Activated effector memory CD4-positive, alpha-beta T cell treated with anti-CD3 and anti-CD28 coated beads, Interleukin-2, amount 50 U/mL, for 16 hours (primary cell): ENCODE measurements around the gene ZNRF2.
"Not testable (repeated sequence)": the region's sequence is repeated elsewhere in the genome, so short reads cannot be mapped to it uniquely, and the experiment has no call there.

ENCODE experiments used
- DNase-seq: peaks from one replicate; pipeline ENCODE4 v3.0.0-alpha.2; 2020

ZNRF2 gene

DNA sequence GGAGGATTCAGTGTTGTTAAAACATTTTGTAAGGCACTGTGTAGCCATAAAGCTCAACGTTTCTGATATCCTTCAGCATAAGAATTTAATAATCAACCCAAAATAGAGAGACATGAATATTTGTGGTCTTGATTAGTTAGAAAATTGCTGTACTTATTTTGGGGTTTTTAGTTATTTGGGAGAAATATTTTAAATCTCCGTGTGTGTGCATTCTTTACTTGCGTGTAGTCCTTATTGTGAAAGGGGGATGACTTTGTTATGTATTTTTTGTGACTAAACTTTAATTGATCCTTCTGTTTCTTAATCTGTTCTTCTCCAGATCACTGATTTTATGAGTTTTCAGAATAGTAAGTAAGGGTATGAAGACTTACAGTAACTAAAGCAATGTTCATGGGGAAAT lies 81.2 kb downstream of the ZNRF2 start:
- no peak for DNase-seq

DNA sequence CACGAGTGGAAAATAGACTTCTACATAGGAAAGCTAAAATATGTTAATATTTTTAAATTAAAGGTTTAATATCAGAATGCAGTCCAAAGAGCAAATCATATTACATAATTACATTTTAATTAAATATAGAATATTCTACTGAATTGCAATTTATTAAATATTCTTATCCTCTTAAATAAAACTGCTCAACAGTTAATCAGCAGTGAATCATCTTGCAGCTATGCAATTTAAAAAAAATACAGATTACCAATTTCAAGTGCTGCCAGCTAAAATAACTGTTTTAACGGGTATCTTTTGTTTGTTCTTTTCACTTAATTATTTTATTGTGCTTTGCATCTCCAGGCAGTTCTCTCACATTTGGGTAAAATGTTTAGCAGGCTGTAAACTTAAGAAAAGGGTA lies 82.2 kb downstream of the ZNRF2 start:
- no peak for DNase-seq

DNA sequence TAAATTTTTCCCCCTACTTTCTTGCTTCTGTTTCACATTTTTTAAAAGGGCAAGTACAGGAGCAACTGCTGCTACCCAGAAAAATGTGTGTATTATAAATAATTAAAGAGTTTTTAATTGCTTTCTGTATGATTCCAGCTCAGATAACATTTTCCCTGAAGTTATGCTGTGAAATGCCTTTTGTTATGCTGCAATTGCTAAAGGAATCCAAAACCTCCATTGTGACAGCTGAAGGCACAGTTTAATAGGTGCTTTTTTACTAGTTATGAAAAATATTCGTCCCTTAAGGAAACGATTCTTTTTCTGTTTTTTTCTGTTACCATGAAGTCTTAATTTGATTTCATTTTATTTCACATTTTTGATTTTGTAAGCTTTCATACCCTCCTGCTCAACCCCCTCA lies 83.2 kb downstream of the ZNRF2 start:
- no peak for DNase-seq

DNA sequence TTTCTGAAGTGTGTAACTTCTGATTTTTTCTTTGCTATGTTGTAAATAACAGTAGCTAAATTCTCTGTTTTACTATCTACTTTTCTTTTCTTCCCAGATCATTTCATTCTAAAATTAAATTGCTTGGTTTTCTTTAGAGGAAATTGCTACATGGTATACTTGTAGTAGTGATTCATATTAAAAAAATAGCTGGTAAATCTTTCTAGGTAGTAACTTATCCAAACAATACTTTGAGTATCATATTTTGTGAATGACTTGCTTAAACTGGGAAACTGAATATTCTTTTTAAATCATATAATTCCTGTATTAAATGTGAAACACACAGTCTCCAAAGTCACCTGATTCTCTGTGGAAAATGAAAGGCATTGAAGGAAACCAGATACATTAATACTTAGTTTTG lies 85.5 kb downstream of the ZNRF2 start:
- no peak for DNase-seq

DNA sequence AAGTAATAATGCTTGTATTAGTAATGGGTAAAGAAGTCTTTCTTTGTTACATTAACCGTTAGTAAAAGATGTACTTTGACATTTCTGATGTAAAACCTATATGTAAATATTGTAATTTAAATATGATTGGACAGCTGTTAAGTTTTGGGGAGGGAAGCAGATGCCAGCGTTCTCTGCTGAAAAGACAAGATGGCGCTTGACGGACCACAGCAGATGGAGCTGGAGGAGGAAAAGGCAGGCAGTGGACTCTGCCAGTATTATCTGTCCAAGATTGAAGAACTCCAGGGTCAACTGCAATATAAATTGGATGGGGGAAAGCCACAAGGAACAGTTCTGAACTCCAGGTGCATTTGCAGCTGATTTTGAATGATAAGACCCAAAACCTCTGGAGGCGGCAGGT lies 86.9 kb downstream of the ZNRF2 start:
- no peak for DNase-seq

DNA sequence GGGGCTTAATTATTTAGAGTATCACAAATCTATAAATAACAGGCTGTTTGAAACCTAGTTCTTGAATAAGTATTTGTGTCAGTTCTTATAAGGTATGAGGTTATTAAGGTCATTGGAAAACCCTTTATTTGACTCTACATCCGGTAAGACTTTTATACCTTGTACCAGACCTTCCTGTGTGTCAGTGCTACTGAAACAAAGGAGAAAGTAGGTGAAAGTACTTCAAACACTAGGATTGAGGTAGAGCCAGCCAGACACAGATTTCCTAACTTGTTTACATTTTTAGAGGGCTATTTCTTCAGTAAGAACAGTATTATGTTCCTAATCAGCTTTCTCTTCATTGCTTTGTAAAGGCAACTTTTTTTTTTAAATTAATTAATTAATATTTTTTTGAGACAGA lies 93.9 kb downstream of the ZNRF2 start:
- DNase-seq, result no peak

DNA sequence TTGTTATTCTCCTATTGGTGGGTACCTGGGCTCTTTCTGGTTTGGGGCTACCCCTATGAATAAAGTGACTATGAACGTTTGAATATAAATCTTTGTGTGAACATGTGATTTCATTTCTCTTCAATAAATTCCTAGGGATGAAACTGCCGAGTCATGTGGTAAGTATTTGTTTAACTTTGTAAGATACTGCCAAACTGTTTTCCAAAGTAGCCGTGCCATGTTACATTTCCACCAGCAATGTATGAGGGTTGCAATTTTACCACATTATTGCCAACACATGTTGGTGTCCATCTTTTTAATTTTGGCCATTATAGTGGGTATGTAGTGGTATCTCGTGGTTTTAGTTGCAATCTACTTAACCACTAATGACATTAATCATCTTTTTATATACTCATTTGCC lies 94.7 kb downstream of the ZNRF2 start:
- no peak for DNase-seq

DNA sequence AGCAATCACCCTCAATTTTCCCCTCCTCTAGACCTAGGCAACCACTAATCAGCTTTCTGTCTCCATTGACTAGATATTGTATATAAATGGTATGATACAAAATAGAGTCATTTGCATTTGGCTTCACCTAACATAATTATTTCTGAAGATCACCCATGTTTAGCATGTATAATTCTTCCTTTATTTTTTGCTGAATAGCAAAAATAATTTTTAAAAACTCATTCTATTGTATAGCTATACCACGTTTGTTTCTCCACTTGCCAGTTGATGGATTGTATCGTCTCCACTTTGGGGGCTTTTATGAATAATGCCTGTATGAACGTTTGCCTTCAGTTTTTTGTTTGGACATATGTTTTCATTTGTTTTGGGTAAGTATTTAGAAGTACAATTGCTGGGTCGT lies 95.3 kb downstream of the ZNRF2 start:
- no peak for DNase-seq

DNA sequence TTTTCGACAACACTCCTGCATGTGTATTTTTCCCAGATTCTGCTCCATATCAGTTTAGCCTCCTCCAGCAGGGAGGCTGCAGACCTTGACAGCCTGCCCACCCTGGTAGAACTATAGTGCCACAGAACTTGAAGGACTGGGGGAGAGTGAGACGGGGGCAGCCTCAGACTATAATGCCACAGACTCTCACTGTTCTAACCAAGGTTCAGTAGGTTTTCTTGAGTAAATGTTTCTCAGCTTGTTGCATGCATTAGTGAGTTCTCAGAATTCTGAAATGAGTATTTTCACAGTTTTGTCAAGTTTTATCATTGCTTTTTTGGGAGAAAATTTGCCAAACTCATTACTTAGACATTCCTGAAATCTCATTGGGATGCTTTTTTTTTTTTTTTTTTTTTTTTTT lies 95.9 kb downstream of the ZNRF2 start:
- DNase-seq, result no peak

DNA sequence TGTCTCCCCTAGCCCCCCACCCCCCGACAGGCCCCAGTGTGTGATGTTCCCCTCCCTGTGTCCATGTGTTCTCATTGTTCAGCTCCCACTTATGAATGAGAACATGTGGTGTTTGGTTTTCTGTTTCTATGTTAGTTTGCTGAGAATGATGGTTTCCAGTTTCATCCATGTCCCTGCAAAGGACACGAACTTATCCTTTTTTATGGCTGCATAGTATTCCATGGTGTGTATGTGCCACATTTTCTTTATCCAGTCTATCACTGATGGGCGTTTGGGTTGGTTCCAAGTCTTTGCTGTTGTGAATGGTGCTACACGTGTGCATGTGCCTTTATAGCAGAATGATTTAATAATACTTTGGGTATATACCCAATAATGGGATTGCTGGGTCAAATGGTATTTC lies 96.4 kb downstream of the ZNRF2 start:
- not testable (repeated sequence) for DNase-seq

DNA sequence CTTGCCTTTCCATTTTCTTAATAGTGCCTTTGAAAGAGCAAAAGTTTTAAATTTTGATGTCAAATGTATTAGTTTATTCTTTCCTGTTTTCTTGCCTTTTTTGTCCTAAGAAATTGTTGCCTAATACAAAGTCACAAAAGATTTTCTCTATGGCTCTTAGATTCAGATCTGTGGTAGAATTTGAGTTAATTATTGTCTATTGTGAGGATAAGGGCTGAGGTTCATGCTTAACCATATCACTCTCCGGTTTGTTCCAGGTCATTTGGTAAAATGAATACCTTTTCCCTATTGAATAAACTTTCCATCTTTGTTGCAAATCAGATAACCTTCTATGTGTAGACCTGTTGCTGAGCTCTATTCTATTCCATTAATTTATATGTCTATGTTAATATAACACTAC lies 98.2 kb downstream of the ZNRF2 start:
- DNase-seq, result no peak

DNA sequence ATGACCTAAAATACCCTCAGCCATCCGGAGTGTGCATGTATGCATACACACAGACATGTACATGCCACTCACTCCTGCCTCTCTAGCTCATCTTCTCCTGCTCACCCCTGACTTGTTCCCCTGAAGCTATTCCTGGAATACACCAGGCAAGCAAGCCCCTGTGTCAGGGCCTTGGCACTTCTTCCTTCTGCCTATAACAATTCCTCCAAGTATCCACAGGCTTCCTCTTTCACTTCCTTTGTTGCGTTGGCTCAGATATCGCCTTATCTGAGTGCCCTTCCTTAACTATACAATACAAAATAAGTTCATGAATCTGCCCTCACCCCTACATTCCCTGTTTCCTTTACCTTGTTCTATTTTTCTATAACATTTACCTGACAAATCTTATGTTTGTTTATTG lies 105.4 kb downstream of the ZNRF2 start:
- DNase-seq, result no peak

DNA sequence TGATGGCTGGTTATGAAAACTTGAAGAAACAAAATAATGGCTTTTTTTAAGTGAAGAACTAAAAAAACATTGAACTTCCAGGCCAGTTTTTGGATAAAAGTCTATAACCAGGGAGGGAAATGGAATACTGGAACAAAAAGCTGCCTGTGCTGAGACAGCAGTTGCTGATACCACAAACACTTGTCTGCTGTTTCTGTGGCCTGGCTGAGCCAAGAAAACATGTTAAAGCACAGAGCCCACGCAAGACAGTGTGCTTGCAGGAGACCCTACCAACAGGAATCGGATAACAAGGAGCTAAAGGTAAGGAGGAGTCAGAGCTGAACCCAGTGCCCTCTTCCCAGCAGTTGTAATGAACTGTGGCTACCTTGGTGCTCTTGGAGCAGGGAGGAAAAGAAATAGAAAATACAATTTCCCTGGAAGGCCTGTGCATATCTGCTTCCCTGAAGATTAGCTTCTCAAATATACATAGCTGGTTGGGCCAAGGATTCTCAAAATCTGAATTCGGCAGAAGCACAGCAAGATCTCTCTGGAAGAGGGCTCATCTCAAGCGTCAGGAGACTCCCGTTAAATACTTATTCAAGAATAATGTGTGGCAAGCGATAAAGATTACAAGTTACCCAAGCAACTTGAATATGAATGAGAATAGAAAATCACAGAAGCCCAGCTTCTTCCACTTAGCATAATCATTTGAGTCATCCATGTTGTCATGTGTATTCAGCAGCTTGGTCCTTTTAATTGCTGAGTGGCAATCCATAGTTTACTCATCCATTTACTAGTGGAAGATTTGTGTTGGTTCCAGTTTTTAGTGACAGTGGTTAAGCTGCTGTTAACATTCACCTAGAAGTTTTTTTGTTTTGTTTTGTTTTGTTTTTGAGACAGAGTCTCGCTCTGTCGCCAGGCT lies 106.6 kb downstream of the ZNRF2 start:
- no peak for DNase-seq

DNA sequence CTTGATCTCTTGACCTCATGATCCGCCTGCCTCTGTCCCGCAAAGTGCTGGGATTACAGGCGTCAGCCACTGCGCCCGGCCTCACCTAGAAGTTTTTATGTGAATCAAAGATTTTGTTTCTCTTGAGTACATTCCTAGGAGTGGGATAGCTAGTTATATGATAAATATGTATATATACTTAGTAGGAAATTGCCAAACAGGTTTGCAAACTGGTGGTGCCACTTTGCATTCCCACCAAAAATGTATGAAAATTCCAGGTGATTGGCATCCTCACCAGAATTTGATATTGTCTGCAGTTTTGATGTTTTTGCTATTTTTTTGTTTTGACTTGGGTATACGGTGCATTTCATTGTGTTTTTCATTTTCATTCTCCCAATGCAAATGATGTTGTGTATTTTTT lies 107.4 kb downstream of the ZNRF2 start:
- no peak for DNase-seq

DNA sequence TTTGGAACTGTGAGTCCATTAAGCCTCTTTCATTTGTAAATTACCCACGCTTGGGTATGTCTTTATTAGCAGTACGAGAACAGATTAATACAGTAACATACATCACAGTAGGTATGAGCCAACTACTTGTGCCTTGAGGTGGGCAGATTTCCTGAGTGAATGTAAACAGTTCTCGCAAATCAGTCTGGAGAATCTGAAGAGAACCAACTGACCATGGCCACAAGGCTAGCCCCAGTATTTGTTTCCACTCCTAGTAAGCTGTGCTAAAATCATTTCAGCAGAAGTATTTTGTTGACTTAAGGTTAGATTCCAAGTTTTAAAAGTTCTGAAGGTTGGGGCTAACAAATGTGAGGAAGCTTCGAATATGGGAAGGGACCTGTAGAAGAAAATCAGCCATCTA lies 111.3 kb downstream of the ZNRF2 start:
- no peak for DNase-seq

DNA sequence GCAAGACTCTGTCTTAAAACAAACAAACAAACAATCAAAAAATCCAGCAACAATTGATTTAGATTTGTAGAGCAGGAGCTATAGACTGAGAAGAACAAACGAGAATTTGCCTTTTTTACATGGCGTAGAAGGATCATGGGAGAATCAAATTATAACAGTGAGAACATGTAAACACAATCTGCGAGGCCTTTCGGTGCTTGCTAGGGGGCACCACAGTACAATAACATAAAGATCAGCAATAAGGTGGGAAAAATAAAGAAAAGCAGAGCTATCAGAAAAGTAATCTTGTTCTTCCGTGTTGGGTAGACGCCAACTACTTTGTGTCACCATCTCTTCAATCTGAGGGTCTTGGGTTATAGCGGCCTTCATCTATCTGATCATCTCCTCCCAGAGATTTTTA lies 112.0 kb downstream of the ZNRF2 start:
- no peak for DNase-seq

DNA sequence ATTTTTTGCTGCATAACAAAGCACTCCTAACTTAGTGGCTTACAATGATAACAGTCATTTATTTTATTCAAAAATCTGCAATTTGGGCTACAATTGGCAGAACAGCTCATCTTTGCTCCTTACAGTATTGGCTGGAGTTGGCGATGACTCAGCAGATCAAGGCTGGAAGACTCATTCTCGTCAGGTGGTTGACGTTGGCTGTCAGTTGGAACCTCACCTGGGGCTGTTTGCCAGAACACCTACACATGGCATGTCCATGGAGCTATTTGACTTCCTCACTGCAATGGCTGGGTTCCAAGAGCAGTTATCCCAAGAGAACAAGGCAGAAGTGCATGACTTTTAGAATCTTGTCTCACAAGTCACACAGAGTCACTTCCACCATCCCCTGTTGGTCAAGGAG lies 119.1 kb downstream of the ZNRF2 start:
- DNase-seq, result no peak

DNA sequence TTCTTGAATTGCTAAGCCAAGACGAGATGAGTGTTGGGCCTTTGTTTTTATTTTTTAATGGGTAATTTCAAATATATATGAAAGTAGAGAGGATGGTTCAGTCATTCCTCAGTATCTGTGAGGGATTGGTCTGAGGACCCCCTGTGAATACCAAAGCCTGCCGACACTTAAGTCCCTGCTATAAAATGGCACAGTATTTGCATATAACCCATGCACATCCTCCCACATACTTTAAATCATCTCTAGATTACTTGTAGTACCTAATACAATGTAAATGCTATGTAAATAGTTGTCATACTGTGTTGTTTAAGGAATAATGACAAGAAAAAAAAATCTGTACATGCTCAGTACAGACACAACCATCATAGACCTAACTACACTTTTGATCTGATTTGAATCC lies 120.8 kb downstream of the ZNRF2 start:
- DNase-seq, result no peak

DNA sequence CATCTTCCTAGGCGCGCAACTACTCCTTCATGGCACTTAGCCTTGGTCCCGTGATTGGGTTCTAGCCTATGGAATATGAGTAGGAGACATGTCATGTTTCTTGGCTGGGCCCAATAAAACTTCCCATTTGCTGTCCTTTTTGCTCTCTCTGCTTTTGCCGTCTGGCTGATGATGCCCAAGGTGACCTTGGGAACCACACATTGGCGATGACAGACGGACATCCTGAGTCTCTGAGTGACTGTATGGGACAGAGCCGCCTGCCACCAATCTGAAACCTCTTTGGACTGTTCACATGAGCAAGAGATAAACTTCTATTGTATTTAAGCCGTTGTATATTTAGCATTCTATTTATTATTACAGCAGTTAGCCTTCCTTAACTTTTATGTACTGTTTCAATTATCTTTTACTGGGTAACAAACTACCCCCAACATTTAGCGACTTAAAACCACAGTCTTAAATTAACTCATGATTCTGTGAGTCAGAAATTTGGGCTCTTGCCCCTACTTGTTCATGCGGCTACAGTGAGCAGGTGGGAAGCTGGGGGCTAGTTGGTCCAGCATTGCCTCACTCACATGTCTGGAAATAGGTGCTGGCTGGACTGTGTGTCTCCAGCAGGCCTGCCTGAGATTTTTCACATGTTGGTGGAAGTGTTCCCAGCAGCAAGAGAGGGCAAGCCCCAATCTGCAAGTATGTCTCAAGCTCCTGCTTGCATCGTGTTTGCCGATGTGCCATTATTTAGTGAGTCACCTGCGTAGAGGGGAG lies 122.4 kb downstream of the ZNRF2 start:
- no peak for DNase-seq

DNA sequence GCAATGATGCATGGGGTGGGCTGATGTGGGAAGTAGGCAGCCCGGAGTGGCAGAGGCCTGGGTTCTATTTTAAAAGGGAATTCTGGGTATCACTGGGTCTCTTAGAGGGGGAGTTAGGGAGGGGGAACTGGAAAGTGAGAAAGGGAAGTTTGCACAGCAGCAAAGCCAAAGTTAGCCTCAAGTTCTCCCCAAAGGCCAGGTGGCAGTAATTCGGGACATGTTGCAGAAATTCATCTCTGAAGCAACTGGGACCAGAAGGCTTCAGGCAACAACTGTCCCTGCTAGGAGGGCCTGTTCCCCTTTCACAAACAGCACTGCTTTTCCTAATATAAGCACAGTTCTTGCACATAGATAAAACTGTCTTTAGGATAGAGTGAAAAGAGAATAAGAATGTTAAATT lies 126.8 kb downstream of the ZNRF2 start:
- no peak for DNase-seq

DNA sequence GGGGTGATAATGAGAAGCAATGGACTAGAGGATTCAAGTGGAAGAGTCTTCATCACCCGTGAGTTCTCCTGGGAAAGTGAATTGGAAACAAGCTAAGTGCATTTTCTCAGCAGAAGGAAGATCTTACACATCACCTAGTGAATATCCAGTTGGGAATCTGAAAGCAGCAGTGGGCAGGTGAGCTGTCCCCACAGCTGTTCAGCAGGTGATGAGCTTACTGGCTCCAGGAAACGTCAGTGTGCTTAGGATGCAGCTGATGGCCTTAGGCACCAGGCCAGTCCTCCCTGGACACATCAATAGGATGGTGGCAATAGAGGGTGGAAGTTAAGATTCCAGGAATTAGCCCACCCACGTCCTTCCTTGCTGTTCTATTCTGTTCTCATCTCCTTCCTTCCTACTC lies 127.5 kb downstream of the ZNRF2 start:
- no peak for DNase-seq

DNA sequence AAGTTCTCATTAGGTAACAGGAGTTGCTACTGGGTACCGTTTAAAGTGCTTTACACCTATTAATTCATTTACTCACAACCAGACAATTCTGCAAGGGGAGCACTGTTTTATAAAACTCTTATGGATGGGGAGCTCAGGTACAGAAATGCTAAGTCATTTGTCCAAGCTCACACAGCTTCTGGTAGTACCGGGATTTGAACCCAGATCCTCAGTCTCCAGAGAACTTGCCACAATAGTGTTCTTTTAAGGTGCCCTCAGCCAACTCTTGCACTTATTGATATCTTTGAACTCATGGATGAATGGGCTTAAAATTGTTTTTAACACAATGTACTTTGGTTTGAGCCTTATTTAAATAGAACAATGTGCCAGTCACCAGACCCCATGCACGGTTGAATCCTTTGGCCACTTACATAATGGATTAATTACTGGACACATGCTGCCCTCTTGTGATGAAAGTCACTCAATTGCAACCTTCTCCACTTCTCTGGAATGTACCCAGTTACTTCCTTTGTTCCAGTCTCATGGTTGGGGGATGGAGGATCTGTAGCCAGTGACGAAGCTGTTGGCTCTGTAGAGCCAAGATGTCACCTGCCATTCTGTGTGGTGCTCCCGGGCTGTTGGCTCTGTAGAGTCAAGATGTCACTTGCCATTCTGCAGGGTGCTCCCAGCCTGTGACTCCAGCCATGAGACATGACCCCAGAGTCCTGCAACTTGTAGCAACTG lies 128.5 kb downstream of the ZNRF2 start:
- DNase-seq, result no peak

DNA sequence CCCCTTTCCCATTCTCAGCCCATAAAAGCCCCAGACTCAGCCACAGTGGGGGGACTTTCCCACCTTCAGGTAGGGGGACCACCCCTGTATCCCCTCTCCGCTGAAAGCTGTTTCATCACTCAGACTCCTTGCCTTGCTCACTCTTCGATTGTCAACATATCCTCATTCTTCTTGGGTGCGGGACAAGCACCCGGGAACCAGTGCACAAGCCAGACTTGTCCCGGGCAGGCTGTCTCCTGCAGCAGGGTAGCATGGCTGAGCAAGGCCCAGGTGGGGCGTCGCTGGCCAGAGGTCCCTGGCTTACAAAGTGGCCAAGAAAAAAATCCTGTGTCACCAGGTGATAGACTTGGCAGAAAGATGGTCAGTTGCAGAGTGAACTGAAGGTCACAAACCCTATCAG lies 129.5 kb downstream of the ZNRF2 start:
- no peak for DNase-seq
